K562 treated with DMSO at 1 percent for 4 hours (cell line): Measurements from ENCODE around the gene RPS13. TPM values are rescaled to one million over a fixed set of nuclear protein-coding genes. Genes with fewer than 3 reads are reported as not detected.

ENCODE experiments used
- total RNA-seq: library from RNA; unstranded; fragments of 300-600 nt; gene quantifications from 2 replicates; pipeline ENCODE4 v1.2.3, GENCODE V29; 2022; ENCODE audit not compliant: insufficient read depth

Gene RPS13
- 2,251 and 2,385 TPM in 2 replicates for total RNA-seq

DNA sequence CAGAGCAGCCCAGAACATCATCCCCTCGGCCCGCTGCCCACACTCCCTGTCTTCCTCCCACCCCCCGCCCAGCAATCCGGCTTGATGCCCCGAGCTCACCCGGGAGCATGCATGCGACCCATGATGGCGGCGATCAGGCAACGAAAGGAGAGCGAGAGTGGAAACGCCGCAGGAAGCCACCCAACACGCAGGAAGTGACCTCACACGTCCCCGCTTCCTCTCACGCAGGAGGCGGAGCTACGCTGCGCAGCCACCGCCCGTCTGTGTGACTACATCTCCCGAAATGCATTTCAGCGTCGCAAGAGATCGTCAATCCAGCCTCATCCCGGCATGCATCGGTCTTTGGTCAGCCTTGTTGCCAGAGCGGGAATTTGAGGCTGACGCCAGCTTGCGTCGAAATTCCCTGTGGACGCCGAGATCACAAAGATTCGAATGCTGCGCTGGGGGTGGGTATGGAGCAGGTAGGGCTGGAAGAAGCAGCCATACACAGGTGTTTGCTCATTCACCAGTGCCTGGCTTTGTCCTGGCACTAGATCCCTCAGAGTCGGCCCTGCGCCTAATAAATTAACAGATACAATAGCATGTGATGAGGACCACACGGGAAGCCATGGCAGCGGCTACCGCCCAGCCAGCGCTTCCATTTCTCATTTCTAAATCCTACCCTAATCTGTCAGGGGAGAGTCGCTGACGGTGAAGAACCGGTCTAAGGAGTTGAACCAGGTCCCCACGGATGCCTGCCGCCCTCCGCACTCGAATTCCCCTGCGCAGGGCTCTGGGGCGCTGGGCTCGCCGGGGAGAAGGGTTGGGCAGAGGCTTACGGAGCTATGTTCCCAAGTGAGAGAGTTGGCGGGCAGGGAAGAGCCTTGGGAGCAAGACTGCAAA, at the start of gene RPS13:
TSS of gene RPS13 (minus strand) at position 148 of the 882 bp plus-strand sequence. CDS start at position 122, 26 bp downstream.

Other genes with a start within 250 kb of the RPS13 start
- gene PLEKHA7, start 63.3 kb downstream of the RPS13 start, total RNA-seq: not detected in 2 replicates
- 6.0 and 8.1 TPM in 2 replicates for gene PIK3C2A, start 130.3 kb upstream of the RPS13 start, total RNA-seq
- gene NUCB2, start 199.1 kb upstream of the RPS13 start, total RNA-seq: 118 and 142 TPM in 2 replicates